SH-SY5Y (cell line): ENCODE results near the gene MMP25.

Source experiments
- GATA2 ChIP-seq: IDR thresholded peaks from 2 replicates; pipeline ENCODE4 v1.6.1; 2011; ENCODE audit warnings: mild to moderate bottlenecking, low read depth, low read length
- GATA3 ChIP-seq: IDR thresholded peaks from 2 replicates; pipeline ENCODE4 v1.6.1; 2011; ENCODE audit warnings: low read depth, mild to moderate bottlenecking, low read length, moderate library complexity

Gene MMP25

GRCh38 chr16:3054965-3055733 lies 8.8 kb downstream of the MMP25 start:
- TF ChIP-seq GATA3 (no peak), GATA2 (no peak)

- no peak for TF ChIP-seq GATA3
- TF ChIP-seq GATA2, result no peak
Measured at GRCh38 chr16:3056336-3057180, 10.2 kb downstream of the MMP25 start.

GRCh38 chr16:3057181-3058138 lies 11.1 kb downstream of the MMP25 start:
- TF ChIP-seq GATA2, result no peak
- TF ChIP-seq GATA3, result no peak

- TF ChIP-seq GATA3, result no peak
- no peak for TF ChIP-seq GATA2
Measured at GRCh38 chr16:3058139-3059030, 12.0 kb downstream of the MMP25 start.

- TF ChIP-seq GATA2 (no peak), GATA3 (no peak)
Measured at GRCh38 chr16:3059041-3059722, 12.8 kb downstream of the MMP25 start.

- TF ChIP-seq GATA2 (no peak), GATA3 (no peak)
Measured at GRCh38 chr16:3059723-3060242, 13.4 kb downstream of the MMP25 start.

- TF ChIP-seq GATA2, result no peak
- TF ChIP-seq GATA3, result no peak
Measured at GRCh38 chr16:3060339-3061127, 14.2 kb downstream of the MMP25 start.

GRCh38 chr16:3062553-3062952 lies 16.2 kb downstream of the MMP25 start:
- TF ChIP-seq GATA3 (no peak), GATA2 (no peak)

- TF ChIP-seq GATA3, result no peak
- TF ChIP-seq GATA2, result no peak
Measured at GRCh38 chr16:3063625-3064386, 17.4 kb downstream of the MMP25 start.

- TF ChIP-seq GATA2 (no peak), GATA3 (no peak)
Measured at GRCh38 chr16:3065069-3065741, 18.8 kb downstream of the MMP25 start, which contains the start of gene IL32. IL32 (plus strand) TSS chr16:3065640; CDS start chr16:3065812, 172 bp downstream.
